HFF-Myc (cell line): Measurements from ENCODE around the gene PRDM16.

Experiments
- DNase-seq: peaks from one replicate; pipeline ENCODE4 v3.0.0-alpha.2; 2011; ENCODE audit warnings: low read depth; ENCODE audit errors: extremely low read depth
- H3K4me3 ChIP-seq: replicated peaks from 2 replicates; pipeline ENCODE4 v1.5.1; 2011; ENCODE audit warnings: low read depth, mild to moderate bottlenecking, control low read depth, low read length
- TF ChIP-seq, protein P1 (sequence below): IDR thresholded peaks from 2 replicates; pipeline ENCODE4 v1.5.1; 2012; ENCODE audit warnings: mild to moderate bottlenecking, low read depth, low read length, control low read depth; ENCODE audit errors: missing control alignments

The PRDM16 gene

DNA sequence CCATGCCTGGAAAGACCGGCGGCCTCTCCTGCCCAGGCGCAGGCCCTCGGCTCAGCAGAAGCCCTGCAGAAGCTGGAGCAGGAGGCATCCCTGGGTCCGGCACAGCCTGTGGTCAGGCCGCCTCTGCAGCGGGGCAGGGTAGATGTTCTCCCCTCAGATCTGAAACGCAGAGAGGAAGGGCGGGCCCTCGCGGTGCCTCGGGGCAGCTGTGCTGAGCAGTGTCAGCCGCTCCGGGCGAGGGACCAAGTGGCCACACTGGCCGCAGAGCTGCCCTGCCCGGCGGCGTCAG is 210.1 kb downstream of the PRDM16 start:
- DNase-seq = no peak
- TF ChIP-seq, protein P1, sequence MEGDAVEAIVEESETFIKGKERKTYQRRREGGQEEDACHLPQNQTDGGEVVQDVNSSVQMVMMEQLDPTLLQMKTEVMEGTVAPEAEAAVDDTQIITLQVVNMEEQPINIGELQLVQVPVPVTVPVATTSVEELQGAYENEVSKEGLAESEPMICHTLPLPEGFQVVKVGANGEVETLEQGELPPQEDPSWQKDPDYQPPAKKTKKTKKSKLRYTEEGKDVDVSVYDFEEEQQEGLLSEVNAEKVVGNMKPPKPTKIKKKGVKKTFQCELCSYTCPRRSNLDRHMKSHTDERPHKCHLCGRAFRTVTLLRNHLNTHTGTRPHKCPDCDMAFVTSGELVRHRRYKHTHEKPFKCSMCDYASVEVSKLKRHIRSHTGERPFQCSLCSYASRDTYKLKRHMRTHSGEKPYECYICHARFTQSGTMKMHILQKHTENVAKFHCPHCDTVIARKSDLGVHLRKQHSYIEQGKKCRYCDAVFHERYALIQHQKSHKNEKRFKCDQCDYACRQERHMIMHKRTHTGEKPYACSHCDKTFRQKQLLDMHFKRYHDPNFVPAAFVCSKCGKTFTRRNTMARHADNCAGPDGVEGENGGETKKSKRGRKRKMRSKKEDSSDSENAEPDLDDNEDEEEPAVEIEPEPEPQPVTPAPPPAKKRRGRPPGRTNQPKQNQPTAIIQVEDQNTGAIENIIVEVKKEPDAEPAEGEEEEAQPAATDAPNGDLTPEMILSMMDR = no peak
- no peak overlapping the region for H3K4me3 ChIP-seq

DNA sequence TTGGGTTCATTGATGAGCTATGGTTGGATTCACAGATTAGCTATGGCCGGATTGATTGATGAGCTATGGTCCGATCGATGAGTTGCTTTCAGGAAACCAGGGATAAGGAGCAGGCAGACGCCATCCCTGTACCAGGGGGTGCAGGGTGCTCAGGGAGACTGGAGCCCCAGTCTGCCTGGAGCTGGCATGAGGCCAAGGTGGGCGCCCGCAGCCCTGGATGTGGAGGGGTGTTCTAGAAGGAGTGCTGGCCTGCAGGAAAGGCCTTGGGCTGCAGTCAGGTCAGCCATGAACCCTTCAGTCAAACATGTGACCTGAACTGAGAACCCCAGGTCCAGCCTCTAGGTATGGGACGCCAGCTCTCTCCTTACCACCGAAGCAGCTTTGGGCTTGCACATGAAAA is 212.7 kb downstream of the PRDM16 start:
- no peak for DNase-seq
- TF ChIP-seq, protein P1 = no peak

DNA sequence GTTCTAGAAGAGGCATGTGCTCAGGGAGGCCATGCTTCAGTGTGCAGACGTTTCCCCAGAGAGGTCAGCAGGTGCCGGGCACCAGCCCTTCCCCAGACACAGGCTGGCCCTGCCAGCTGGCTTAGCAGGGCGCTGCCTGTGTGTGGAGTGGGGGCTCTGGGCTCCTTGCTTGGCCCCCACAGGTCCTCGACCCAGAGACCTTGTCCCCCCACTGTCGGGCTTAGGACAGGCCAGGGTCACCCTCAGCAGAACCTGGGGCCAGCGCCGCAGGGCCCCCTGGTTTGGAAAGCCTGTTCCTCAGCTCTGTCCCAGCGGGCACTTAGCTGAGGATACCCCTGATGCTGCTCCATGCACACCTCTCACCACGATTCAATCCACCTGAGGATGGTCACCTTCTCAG is 213.2 kb downstream of the PRDM16 start:
- no peak for DNase-seq
- H3K4me3 ChIP-seq = no peak overlapping the region
- TF ChIP-seq, protein P1 = no peak

More for the DNA sequence above, 212.7 kb downstream of the PRDM16 start:
- H3K4me3 ChIP-seq = no peak overlapping the region

DNA sequence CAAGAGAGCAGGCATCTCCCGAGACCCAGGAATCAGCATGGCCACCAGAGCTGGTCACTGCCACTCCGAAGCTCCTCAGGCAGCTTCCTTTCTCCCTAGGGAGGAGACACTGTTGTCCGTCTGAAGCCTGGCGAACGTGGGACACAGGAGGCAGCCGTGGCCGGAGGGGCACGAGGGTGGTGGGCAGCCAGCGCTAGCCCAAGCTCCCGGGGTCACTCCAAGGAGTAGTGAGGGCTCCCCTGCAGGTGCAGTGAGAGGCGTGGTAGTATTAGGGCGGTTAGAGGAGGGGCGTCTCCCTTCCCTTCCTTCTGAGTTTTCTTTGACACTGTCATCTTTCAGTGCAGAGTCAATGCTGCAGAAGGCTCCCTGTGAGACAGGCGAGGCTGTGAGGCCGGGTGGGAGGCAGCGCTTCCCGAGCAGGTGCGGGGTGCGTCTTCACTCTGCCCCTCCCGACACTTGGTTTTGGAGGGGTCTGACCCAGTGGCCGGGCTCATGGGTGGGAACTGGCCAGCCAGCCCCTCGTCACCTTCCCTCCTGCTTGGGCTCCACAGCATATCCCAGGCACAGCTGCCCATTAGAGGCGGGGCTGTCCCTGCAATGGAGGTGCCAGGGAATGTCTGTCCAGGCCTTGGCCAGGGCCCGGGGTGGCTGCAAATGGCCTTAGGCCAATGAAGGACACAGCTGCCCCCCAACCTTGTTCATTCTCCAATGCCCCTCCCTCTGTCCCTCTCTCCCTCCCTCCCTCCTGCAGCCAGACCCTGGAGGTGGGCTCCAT is 213.8 kb downstream of the PRDM16 start:
- no peak for DNase-seq
- H3K4me3 ChIP-seq = no peak overlapping the region
- TF ChIP-seq, protein P1 = no peak

DNA sequence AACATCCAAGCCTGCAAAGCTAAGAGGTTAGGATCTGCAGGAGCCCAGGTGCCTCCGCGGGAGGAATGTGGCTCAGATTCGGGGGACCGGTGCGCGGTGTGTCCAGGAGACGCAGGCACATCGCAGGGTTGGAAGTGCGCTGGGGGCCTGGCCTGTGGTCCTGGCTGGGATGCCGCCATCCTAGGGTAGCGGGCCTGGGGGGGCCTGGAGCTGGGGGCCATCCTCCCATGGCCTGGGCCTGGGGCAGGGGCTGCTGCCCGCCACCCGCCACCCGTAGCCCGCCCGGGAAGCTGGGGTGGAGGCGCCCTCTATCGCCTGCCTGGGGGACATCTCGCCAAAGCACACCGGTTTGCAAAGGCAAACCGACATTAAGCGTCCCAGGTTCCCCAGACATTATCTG is 214.8 kb downstream of the PRDM16 start:
- DNase-seq = no peak
- TF ChIP-seq, protein P1 = peak; percentile 60
- H3K4me3 ChIP-seq = no peak overlapping the region

DNA sequence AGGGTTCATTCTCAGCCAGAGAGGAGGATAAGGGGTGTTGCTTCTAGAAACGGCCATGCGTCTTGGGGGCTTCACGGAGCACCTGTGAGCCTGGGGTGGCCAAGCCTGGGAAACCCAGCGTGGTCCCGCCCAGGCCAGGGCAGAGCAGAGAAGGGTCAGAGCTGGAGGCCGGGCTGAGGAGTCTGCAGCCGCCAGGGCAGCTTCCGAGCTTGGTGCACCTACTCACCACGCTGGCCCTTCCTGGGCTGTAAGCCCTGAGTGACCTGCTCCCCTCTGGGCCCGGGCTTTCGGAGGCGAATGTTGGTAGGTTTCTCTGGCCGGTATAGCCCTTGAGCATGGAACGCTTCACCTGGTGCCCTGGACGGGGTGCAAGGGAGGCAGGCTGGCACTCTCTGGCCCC is 215.7 kb downstream of the PRDM16 start:
- TF ChIP-seq, protein P1 = no peak
- no peak for DNase-seq
- H3K4me3 ChIP-seq = no peak overlapping the region
